ENCODE data around the gene SYCE3. TPM values are rescaled to one million over a fixed set of nuclear protein-coding genes. Genes with fewer than 3 reads are reported as not detected.

SYCE3 gene
- total RNA-seq, 1 experiment from 2014 or later: not detected

- no peak overlapping the region for H3K27ac ChIP-seq (ENCODE audit: low read depth, low read length, poor library complexity, severe bottlenecking)
- H3K36me3 ChIP-seq (ENCODE audit: insufficient read depth, low read length, poor library complexity, severe bottlenecking): peaks cover 34% of the 10 kb centered on the region
- no peak for DNase-seq (ENCODE audit: low spot score)
- TF ChIP-seq CTCF (conservative IDR thresholded peaks at IDR 0.05; ENCODE audit: low read depth, low read length): no peak
- TF ChIP-seq EZH2 (IDR thresholded peaks at IDR 0.05; ENCODE audit: borderline replicate concordance, low read depth, low read length, poor library complexity, severe bottlenecking): no peak
- CTCF ChIA-PET: interaction anchor here (1.7 kb wide), 1 partner anchor 12 kb away, joined by 15 read pairs; the partner anchor contains the start of gene SCO2
- POLR2A ChIA-PET (ENCODE audit: low non-redundant PET): no interaction called here
- intact Hi-C loops (cut with micrococcal nuclease; ENCODE audit: unreplicated experiment): no loop called here
- BruUV-seq (replicated peaks): no TSS peak
- H3K27me3 ChIP-seq (replicated peaks; ENCODE audit: insufficient read depth, low read depth, low read length, poor library complexity): no peaks in the 10 kb centered on the region
- H3K4me3 ChIP-seq (ENCODE audit: low read depth, low read length, poor library complexity, severe bottlenecking): no peak overlapping the region
- no peaks in the 10 kb centered on the region for H3K9me3 ChIP-seq (ENCODE audit: low read depth, low read length, poor library complexity, severe bottlenecking)
- H3K4me1 ChIP-seq (ENCODE audit: insufficient read depth, low read length, poor library complexity, severe bottlenecking): peaks cover 13% of the 10 kb centered on the region
Measured at GRCh38 chr22:50513175-50513574, 49.5 kb downstream of the SYCE3 start.

GRCh38 chr22:50508897-50509296, 53.8 kb downstream of the SYCE3 start:
- Histone ChIP-seq H3K4me1 (ENCODE audit: insufficient read depth, low read length, poor library complexity, severe bottlenecking) (peaks cover 18% of the 10 kb centered on the region), H3K27ac (ENCODE audit: low read depth, low read length, poor library complexity, severe bottlenecking) (peak overlapping the region; percentile 95), H3K36me3 (ENCODE audit: insufficient read depth, low read length, poor library complexity, severe bottlenecking) (peaks cover 31% of the 10 kb centered on the region), H3K9me3 (ENCODE audit: low read depth, low read length, poor library complexity, severe bottlenecking) (no peaks in the 10 kb centered on the region), H3K27me3 (replicated peaks; ENCODE audit: insufficient read depth, low read depth, low read length, poor library complexity) (no peaks in the 10 kb centered on the region), H3K4me3 (ENCODE audit: low read depth, low read length, poor library complexity, severe bottlenecking) (peak overlapping the region; percentile 82)
- BruUV-seq (replicated peaks): TSS peak; percentile 69
- DNase-seq (ENCODE audit: low spot score): no peak
- intact Hi-C loops (cut with micrococcal nuclease; ENCODE audit: unreplicated experiment): no loop called here
- ChIA-PET CTCF (interaction anchor here (2.1 kb wide), 1 partner anchor 17 kb away, joined by 12 read pairs; the partner anchor contains the start of gene SCO2), POLR2A (ENCODE audit: low non-redundant PET) (interaction anchor here (1.1 kb wide), 1 partner anchor 17 kb away, joined by 8 read pairs; the partner anchor contains the start of gene SCO2)
- TF ChIP-seq EZH2 (IDR thresholded peaks at IDR 0.05; ENCODE audit: borderline replicate concordance, low read depth, low read length, poor library complexity, severe bottlenecking) (no peak), CTCF (conservative IDR thresholded peaks at IDR 0.05; ENCODE audit: low read depth, low read length) (no peak)

- DNase-seq (ENCODE audit: low spot score): peak; percentile 97
- H3K4me3 ChIP-seq (ENCODE audit: low read depth, low read length, poor library complexity, severe bottlenecking): peak within 1 kb of the TSS; percentile 99
- ChIA-PET CTCF (interaction anchor here (0.7 to 2.1 kb wide), 5 partner anchors 10 to 112 kb away, joined by 3 to 12 read pairs (median 4); partner anchors contain the start of genes SCO2 and SYCE3), POLR2A (ENCODE audit: low non-redundant PET) (interaction anchor here (0.8 kb wide), 1 partner anchor 14 kb away, joined by 4 read pairs; no protein-coding TSS in a partner anchor)
- peaks cover 36% of the 10 kb centered on the region for H3K36me3 ChIP-seq (ENCODE audit: insufficient read depth, low read length, poor library complexity, severe bottlenecking)
- TF ChIP-seq EZH2 (IDR thresholded peaks at IDR 0.05; ENCODE audit: borderline replicate concordance, low read depth, low read length, poor library complexity, severe bottlenecking) (no peak), CTCF (conservative IDR thresholded peaks at IDR 0.05; ENCODE audit: low read depth, low read length) (no peak)
- no peaks in the 10 kb centered on the region for H3K27me3 ChIP-seq (replicated peaks; ENCODE audit: insufficient read depth, low read depth, low read length, poor library complexity)
- peak within 1 kb of the TSS; percentile 95 for H3K27ac ChIP-seq (ENCODE audit: low read depth, low read length, poor library complexity, severe bottlenecking)
- no TSS peak for BruUV-seq (replicated peaks)
- peaks cover 18% of the 10 kb centered on the region for H3K4me1 ChIP-seq (ENCODE audit: insufficient read depth, low read length, poor library complexity, severe bottlenecking)
- intact Hi-C loops (cut with micrococcal nuclease; ENCODE audit: unreplicated experiment): no loop called here
- H3K9me3 ChIP-seq (ENCODE audit: low read depth, low read length, poor library complexity, severe bottlenecking): no peaks in the 10 kb centered on the region
Measured at GRCh38 chr22:50507991-50508884, 54.5 kb downstream of the SYCE3 start, which contains the start of gene NCAPH2. Gene NCAPH2, plus strand, starts transcription at chr22:50508224. Its CDS starts 114 bp downstream, at chr22:50508338.
